ENCODE measurements around the gene AUTS2.

The AUTS2 gene

DNA sequence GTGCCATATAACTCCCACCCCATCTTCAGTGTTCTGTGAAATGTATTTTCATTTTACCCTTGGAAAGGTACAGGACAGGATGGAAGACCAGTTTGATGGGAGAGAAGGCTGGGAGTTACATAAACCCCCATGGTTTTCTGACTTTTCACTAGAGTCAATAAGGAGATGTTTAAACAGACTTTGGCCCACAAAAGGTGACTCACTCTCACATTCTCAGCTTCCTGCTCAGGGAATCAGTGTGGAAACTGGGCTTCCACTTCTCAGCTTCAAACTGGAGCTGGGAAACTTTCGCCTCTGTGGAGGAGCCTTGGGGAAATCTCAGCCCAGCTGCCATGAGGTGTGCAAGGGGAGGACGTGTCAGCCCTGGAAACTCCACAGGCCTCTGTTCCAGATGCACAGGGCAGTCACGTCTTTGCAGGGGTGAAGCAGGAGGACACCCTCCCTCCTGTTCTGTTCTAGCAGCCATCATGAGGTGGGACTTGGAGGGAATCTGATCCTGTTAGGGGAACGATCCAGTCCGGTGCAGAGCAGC is 973.2 kb downstream of the AUTS2 start:
- H2AFZ ChIP-seq (ENCODE audit: low read depth, low read length, severe bottlenecking): no peak overlapping the region
- TF ChIP-seq, protein P1, sequence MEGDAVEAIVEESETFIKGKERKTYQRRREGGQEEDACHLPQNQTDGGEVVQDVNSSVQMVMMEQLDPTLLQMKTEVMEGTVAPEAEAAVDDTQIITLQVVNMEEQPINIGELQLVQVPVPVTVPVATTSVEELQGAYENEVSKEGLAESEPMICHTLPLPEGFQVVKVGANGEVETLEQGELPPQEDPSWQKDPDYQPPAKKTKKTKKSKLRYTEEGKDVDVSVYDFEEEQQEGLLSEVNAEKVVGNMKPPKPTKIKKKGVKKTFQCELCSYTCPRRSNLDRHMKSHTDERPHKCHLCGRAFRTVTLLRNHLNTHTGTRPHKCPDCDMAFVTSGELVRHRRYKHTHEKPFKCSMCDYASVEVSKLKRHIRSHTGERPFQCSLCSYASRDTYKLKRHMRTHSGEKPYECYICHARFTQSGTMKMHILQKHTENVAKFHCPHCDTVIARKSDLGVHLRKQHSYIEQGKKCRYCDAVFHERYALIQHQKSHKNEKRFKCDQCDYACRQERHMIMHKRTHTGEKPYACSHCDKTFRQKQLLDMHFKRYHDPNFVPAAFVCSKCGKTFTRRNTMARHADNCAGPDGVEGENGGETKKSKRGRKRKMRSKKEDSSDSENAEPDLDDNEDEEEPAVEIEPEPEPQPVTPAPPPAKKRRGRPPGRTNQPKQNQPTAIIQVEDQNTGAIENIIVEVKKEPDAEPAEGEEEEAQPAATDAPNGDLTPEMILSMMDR (IDR thresholded peaks at IDR 0.05; ENCODE audit: insufficient read depth, low read length, poor library complexity, severe bottlenecking): no peak
- H4K20me1 ChIP-seq (ENCODE audit: low read depth, low read length): no peaks in the 10 kb centered on the region
- no peaks in the 10 kb centered on the region for H3F3A ChIP-seq (ENCODE audit: insufficient read depth)
- H3K9ac ChIP-seq (ENCODE audit: low read length): no peak overlapping the region
- H3K4me3 ChIP-seq (ENCODE audit: insufficient read depth, low read length, poor library complexity, severe bottlenecking): no peak overlapping the region
- H3K9me3 ChIP-seq (ENCODE audit: insufficient read depth, low read length): no peaks in the 10 kb centered on the region
- H3K27ac ChIP-seq (ENCODE audit: low read depth, low read length): no peak overlapping the region
- no peaks in the 10 kb centered on the region for H3K36me3 ChIP-seq (ENCODE audit: low read length)
- no peak overlapping the region for H3K4me2 ChIP-seq (ENCODE audit: low read depth, low read length, poor library complexity, severe bottlenecking)
- no peaks in the 10 kb centered on the region for H3K27me3 ChIP-seq (ENCODE audit: low read length)
- no peaks in the 10 kb centered on the region for H3K9me2 ChIP-seq (replicated peaks; ENCODE audit: insufficient read depth, low read length)
- H3K79me2 ChIP-seq (ENCODE audit: insufficient read depth, low read length): no peaks in the 10 kb centered on the region

- H3K36me3 ChIP-seq (ENCODE audit: low read length): no peaks in the 10 kb centered on the region
- H3F3A ChIP-seq (ENCODE audit: insufficient read depth): no peaks in the 10 kb centered on the region
- no peak overlapping the region for H3K4me3 ChIP-seq (ENCODE audit: insufficient read depth, low read length, poor library complexity, severe bottlenecking)
- TF ChIP-seq EZH2phosphoT487 (conservative IDR thresholded peaks at IDR 0.05; ENCODE audit: low read length): no peak
- TF ChIP-seq, protein P1 (IDR thresholded peaks at IDR 0.05; ENCODE audit: insufficient read depth, low read length, poor library complexity, severe bottlenecking): no peak
- no peaks in the 10 kb centered on the region for H3K9me2 ChIP-seq (replicated peaks; ENCODE audit: insufficient read depth, low read length)
- no peaks in the 10 kb centered on the region for H3K79me2 ChIP-seq (ENCODE audit: insufficient read depth, low read length)
- H3K27me3 ChIP-seq (ENCODE audit: low read length): no peaks in the 10 kb centered on the region
- H3K9me3 ChIP-seq (ENCODE audit: insufficient read depth, low read length): no peaks in the 10 kb centered on the region
- H3K9ac ChIP-seq (ENCODE audit: low read length): no peak overlapping the region
- no peaks in the 10 kb centered on the region for H4K20me1 ChIP-seq (ENCODE audit: low read depth, low read length)
- H3K4me2 ChIP-seq (ENCODE audit: low read depth, low read length, poor library complexity, severe bottlenecking): no peak overlapping the region
- no peak overlapping the region for H2AFZ ChIP-seq (ENCODE audit: low read depth, low read length, severe bottlenecking)
- no peak overlapping the region for H3K27ac ChIP-seq (ENCODE audit: low read depth, low read length)
Observed at GRCh38 chr7:70571961-70572360, 973.7 kb downstream of the AUTS2 start.

- Histone ChIP-seq H3K9me3 (ENCODE audit: insufficient read depth, low read length) (no peaks in the 10 kb centered on the region), H3F3A (ENCODE audit: insufficient read depth) (no peaks in the 10 kb centered on the region), H3K27ac (ENCODE audit: low read depth, low read length) (no peak overlapping the region), H3K9me2 (replicated peaks; ENCODE audit: insufficient read depth, low read length) (no peaks in the 10 kb centered on the region), H3K27me3 (ENCODE audit: low read length) (no peaks in the 10 kb centered on the region), H4K20me1 (ENCODE audit: low read depth, low read length) (no peaks in the 10 kb centered on the region), H3K4me3 (ENCODE audit: insufficient read depth, low read length, poor library complexity, severe bottlenecking) (no peak overlapping the region), H3K4me2 (ENCODE audit: low read depth, low read length, poor library complexity, severe bottlenecking) (no peak overlapping the region), H3K36me3 (ENCODE audit: low read length) (no peaks in the 10 kb centered on the region), H2AFZ (ENCODE audit: low read depth, low read length, severe bottlenecking) (no peak overlapping the region), H3K79me2 (ENCODE audit: insufficient read depth, low read length) (no peaks in the 10 kb centered on the region), H3K9ac (ENCODE audit: low read length) (no peak overlapping the region)
- TF ChIP-seq, protein P1 (IDR thresholded peaks at IDR 0.05; ENCODE audit: insufficient read depth, low read length, poor library complexity, severe bottlenecking): no peak
- TF ChIP-seq EZH2phosphoT487 (conservative IDR thresholded peaks at IDR 0.05; ENCODE audit: low read length): no peak
Observed at GRCh38 chr7:70572571-70572970, 974.3 kb downstream of the AUTS2 start.

All from SU-DHL-6 (cell line).